Lower lobe of right lung (tissue), 2 donors: ENCODE measurements around the gene NUTM1. TPM values are rescaled to one million over a fixed set of nuclear protein-coding genes. Genes with fewer than 3 reads are reported as not detected.
"Not testable (repeated sequence)": the region's sequence is repeated elsewhere in the genome, so short reads cannot be mapped to it uniquely, and the experiment has no call there.

Source experiments
- ATAC-seq, 2 donors: fragments of 200-7000 bp; cut with Tn5 transposase; one replicate each; pipeline ENCODE4 v1.9.1; 2020 to 2022; ENCODE audit warnings: mild to moderate bottlenecking in 2 of 2, moderate library complexity in 2 of 2
- DNase-seq: peaks from one replicate; pipeline ENCODE4 v3.0.0-alpha.2; 2020
- H3K27ac ChIP-seq: fragments of 200-600 bp; one replicate; pipeline ENCODE4 v1.8.0; 2022
- H3K27me3 ChIP-seq: fragments of 200-600 bp; one replicate; pipeline ENCODE4 v1.8.0; 2022; ENCODE audit warnings: low read depth
- H3K36me3 ChIP-seq: fragments of 200-600 bp; one replicate; pipeline ENCODE4 v1.8.0; 2022; ENCODE audit warnings: mild to moderate bottlenecking
- H3K4me1 ChIP-seq: fragments of 200-600 bp; one replicate; pipeline ENCODE4 v1.8.0; 2022
- H3K4me3 ChIP-seq: fragments of 200-600 bp; one replicate; pipeline ENCODE4 v1.8.0; 2022; ENCODE audit warnings: mild to moderate bottlenecking
- H3K9me3 ChIP-seq: fragments of 200-600 bp; one replicate; pipeline ENCODE4 v1.8.0; 2022
- CTCF ChIP-seq: fragments of 200-600 bp; IDR thresholded peaks from one replicate; pipeline ENCODE4 v1.8.0; 2022; ENCODE audit warnings: antibody characterized with exemption, mild to moderate bottlenecking
- intact Hi-C: fragments of 100-400 bp; cut with DNase I; formaldehyde crosslinking; loops from one replicate; pipeline ENCODE4 v1.11.0; 2022
- total RNA-seq: library from RNA; stranded (reverse); fragmentation: NEBNext Ultra II Directional; extraction: Animal tissue kit (Norgen Biotek cat#: 25700); gene quantifications from one replicate; pipeline ENCODE4 v1.2.1, GENCODE V29; 2021
- donor health status: DM: no; HTN: yes; CAD: no; lungs with severe emphysema.

NUTM1 gene
- total RNA-seq, 1 donor from 2014 or later = not detected

DNA sequence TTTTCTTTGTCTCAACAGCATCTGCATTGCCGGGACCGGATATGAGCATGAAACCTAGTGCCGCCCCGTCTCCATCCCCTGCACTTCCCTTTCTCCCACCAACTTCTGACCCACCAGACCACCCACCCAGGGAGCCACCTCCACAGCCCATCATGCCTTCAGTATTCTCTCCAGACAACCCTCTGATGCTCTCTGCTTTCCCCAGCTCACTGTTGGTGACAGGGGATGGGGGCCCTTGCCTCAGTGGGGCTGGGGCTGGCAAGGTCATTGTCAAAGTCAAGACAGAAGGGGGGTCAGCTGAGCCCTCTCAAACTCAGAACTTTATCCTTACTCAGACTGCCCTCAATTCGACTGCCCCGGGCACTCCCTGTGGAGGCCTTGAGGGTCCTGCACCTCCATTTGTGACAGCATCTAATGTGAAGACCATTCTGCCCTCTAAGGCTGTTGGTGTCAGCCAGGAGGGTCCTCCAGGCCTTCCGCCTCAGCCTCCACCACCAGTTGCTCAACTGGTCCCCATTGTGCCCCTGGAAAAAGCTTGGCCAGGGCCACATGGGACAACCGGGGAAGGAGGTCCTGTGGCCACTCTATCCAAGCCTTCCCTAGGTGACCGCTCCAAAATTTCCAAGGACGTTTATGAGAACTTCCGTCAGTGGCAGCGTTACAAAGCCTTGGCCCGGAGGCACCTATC is 5.0 kb downstream of the NUTM1 start:
- Histone ChIP-seq H3K4me1 (no peaks in the 10 kb centered on the region), H3K27me3 (no peaks in the 10 kb centered on the region), H3K9me3 (no peaks in the 10 kb centered on the region), H3K27ac (no peak overlapping the region), H3K36me3 (no peaks in the 10 kb centered on the region), H3K4me3 (no peak overlapping the region)
- no peak for DNase-seq
- intact Hi-C loops = no loop called here
- TF ChIP-seq CTCF = no peak
- ATAC-seq = no peak

- ATAC-seq = no peak
- no peaks in the 10 kb centered on the region for H3K4me1 ChIP-seq
- no peak overlapping the region for H3K27ac ChIP-seq
- H3K9me3 ChIP-seq = no peaks in the 10 kb centered on the region
- H3K4me3 ChIP-seq = no peak overlapping the region
- H3K36me3 ChIP-seq = no peaks in the 10 kb centered on the region
- no peak for TF ChIP-seq CTCF
- DNase-seq = no peak
- no peaks in the 10 kb centered on the region for H3K27me3 ChIP-seq
- intact Hi-C loops = no loop called here
Measured at GRCh38 chr15:34348735-34349300, 5.7 kb downstream of the NUTM1 start.

DNA sequence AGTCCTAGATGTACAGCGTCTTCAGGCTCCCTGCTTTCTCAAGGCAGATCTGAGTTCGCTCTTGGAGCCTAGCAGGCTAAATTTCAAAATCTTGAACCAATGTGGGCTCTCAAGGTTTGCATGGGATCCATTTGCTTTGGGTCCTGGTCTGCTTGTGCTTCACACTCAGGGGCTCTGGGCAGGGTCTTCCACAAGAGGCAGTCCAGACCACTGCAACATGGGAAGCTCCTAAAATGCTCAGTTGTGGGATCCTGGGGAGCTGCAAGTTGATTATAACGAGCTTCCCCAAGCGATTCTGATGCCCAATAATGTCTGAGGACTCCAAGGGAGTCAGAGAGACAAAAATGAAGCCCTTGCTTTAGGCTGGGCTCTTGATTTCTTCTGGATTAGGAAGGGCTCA is 6.7 kb downstream of the NUTM1 start:
- Histone ChIP-seq H3K36me3 (no peaks in the 10 kb centered on the region), H3K9me3 (no peaks in the 10 kb centered on the region), H3K27ac (no peak overlapping the region), H3K4me3 (no peak overlapping the region), H3K4me1 (no peaks in the 10 kb centered on the region), H3K27me3 (no peaks in the 10 kb centered on the region)
- DNase-seq = no peak
- ATAC-seq = no peak
- no peak for TF ChIP-seq CTCF
- intact Hi-C loops = no loop called here

DNA sequence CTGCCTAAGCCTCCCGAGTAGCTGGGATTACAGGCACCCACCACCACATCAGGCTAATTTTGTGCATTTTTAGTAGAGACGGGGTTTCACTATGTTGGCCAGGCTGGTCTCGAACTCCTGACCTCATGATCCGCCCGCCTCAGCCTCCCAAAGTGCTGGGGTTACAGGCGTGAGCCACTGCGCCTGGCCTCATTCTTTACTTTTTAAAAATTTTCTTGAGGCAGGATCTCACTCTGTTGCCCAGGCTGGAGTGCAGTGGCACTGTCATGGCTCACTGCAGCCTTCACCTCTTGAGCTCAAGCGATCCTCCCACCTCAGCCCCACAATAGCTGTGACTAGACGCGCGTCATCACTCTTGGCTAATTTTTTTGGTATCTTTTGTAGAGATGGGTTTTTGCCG is 9.9 kb downstream of the NUTM1 start:
- H3K27ac ChIP-seq, DNase-seq, H3K4me1 ChIP-seq, H3K27me3 ChIP-seq, intact Hi-C loops, H3K9me3 ChIP-seq, ATAC-seq, H3K4me3 ChIP-seq: not testable (repeated sequence)
- H3K36me3 ChIP-seq = peaks cover 25% of the 10 kb centered on the region

GRCh38 chr15:34353627-34354026 is 10.5 kb downstream of the NUTM1 start:
- DNase-seq (no peak), ATAC-seq (no peak)
- Histone ChIP-seq H3K4me3 (no peak overlapping the region), H3K27ac (no peak overlapping the region), H3K27me3 (no peaks in the 10 kb centered on the region), H3K9me3 (no peaks in the 10 kb centered on the region), H3K4me1 (no peaks in the 10 kb centered on the region), H3K36me3 (peaks cover 32% of the 10 kb centered on the region)
- intact Hi-C loops = no loop called here
- TF ChIP-seq CTCF = no peak

- TF ChIP-seq CTCF = no peak
- no peaks in the 10 kb centered on the region for H3K9me3 ChIP-seq
- H3K36me3 ChIP-seq = peaks cover 38% of the 10 kb centered on the region
- H3K4me3 ChIP-seq = no peak overlapping the region
- no peaks in the 10 kb centered on the region for H3K27me3 ChIP-seq
- no peaks in the 10 kb centered on the region for H3K4me1 ChIP-seq
- intact Hi-C loops = no loop called here
- DNase-seq (no peak), ATAC-seq (no peak)
- no peak overlapping the region for H3K27ac ChIP-seq
Measured at GRCh38 chr15:34354286-34354685, 11.2 kb downstream of the NUTM1 start.
